NCI-H524 (cell line): ENCODE measurements around the gene HMX1.

Experiments used
- DNase-seq, 2 experiments: peaks; one replicate each; lab custom pipeline; 2025; lab: John Stamatoyannopoulos, UW

The HMX1 gene

DNA sequence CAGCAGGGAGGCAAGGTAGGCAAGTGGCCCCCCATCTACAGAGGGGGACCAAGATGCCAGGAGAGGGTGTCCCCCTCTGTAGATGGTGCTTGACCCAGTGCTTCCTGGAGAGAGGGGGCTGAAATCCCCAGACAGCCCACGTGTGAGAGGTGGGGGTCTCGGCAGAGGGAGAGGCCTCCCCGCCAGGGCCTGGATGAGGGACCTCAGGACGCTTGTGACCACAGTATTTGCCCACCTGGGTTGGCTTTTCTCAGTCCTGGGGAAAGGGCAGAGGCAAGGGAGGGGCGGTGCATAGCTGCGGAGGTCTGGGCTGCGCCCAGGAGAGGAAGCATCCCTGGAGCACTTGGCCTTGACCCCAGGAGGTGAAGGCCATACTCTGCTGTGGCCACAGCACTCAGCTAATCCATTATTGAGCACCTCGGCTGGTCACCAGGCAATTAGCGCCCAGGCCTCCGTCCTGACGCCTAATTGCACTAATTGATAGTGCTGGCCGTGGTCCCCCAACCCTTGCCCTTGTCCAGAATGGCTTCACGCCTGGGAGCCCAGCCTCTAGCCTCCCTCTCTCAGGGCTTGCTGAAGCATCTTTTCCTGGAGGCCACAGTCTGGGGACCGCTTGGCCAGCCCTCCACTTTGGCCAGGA, 30.7 kb downstream of the HMX1 start:
- DNase-seq: no peak

DNA sequence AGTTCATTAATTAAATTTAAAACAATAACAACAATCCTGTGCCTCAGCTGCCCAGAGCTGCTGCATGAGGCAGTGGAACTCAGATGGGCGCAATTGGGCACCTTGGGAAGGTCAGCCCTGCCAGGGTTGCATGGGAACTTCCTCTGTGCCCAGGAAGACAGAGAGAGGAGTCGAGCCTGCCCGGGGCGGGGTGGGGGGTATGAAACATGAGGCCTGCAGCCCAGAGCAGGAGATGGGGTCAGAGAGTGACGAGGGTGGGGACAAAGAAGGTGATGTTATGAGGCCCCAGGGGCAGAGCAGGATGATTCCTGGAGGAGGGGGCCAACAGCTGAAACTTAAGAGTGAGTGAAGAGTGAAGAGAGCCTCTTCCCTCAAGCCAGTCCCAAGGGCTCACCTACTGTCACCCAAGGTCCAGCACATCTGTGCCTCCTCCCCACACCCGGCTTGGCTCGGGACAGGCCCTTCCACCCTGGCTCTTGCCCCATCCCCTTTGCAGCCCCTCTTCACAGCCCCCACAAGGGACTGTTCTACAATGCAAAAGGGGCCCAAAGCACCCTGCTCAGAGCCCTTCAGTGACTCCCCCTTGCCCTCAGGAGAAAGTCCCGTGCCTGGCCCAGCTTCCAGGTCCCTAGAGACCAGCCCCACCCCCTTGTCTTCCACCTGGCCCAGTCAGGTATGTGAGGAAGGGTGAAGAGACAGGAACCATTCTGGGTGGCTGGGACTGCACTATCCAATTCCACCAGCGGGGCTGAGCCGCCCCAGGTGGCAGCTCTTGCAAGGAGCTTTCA, 31.4 kb downstream of the HMX1 start:
- DNase-seq: no peak

DNA sequence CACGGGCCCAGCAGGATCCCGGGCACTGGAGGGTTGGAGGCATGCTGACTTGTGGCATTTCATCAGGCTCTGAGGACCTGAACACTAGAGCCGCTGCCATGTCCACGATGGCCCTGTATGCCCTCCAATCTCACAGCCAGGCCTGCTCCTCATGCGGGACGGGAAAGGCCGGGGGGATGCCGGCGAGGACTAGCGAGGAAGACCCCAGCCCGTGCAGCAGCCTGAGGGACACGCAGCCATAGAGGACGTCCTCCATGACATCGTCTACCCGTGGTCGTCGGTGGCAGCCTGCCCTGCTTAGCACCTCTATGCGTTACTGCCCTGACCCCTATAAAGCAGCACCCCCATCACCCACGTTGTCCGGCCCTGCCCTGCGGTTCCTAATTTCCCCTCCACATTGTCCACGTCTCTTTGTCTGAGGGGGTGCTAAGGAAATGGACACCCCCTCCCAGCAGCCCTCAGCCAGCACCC, 32.6 kb downstream of the HMX1 start:
- no peak for DNase-seq

DNA sequence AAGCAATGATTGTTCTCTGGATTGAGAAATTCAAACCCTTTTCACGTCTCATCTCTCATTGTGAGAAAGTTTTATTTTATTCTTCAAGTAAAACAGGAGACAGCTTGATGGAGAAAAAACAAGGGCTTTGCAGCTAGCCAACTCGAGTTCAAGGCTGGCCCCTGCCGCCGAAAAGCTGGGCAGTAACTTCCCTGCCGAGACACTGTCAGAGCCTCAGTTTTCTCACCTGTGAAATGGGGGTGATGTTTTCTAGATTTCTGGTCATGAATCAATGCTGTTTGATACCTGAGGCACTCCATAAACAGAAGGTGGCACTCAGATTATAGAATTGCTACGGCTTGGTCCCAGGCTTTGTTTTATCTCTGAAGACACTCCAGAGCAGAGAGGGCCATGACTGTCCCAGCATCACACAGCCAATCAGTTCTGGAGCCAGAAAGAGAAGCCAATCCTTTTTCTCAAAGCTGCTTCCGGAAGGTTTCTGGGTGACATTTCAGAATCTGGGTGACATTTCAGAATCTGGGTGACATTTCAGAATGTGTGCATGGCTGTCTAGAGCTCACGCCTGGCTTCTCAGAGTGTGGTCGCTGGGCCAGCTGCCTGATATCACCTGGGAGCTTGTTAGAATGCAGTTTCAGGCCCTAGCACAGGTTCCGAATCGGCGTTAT, 33.2 kb downstream of the HMX1 start:
- no peak for DNase-seq

DNA sequence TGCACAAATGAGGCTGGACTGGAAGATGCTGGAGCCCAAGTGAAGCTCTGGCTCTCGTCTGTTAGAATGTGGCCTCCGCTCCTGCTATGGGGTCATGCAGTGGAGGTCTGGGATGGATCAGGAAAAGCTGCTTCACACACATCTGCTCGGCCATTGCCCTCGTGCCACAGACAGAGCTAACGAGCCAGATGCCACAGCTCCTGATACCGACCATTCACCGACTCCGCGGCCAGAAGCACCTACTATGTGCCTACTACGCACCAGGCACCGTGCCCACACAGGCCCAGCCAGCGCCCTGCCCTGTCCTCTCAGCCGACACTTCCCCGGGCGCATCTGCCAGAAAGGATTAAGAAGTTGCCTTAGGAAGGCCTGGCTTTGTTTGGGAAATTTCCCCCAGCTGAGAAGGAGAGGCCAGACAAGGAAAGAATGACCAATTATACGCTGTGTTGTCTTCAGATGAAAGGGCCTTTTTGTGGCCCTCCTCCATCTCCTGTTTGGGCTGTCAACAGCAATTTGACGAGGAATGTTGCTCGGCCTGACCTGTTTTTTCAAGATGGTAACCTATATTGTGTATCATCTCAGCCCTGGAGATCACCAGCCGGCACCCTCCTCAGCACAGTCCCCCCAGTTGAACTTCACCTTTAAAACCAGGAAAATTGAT, 34.3 kb downstream of the HMX1 start:
- no peak for DNase-seq

DNA sequence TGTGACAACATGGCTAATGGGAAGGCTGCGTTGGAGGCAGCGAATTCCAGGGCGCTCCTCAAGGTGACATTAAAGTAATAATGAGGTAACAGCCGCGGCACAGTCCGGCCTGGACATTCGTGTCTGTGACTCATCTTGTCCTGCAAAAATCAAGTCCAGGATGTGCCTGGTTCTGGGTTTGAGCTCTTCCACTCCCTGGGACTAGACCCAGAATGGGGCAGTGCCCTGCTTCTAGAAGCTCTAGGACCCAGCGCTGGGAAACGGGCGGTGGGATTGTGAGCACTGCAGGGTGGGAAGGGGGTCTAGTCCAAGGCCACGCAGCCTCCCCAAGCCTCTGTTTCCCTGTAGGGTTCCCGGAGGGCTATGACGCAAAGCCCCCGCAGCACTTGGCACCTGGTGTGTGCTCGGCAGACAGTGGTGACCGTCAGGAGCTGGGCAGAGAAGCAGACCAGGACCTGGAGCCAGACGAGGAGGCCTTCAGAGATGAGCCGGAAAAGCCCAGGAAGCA, 34.9 kb downstream of the HMX1 start:
- no peak for DNase-seq

DNA sequence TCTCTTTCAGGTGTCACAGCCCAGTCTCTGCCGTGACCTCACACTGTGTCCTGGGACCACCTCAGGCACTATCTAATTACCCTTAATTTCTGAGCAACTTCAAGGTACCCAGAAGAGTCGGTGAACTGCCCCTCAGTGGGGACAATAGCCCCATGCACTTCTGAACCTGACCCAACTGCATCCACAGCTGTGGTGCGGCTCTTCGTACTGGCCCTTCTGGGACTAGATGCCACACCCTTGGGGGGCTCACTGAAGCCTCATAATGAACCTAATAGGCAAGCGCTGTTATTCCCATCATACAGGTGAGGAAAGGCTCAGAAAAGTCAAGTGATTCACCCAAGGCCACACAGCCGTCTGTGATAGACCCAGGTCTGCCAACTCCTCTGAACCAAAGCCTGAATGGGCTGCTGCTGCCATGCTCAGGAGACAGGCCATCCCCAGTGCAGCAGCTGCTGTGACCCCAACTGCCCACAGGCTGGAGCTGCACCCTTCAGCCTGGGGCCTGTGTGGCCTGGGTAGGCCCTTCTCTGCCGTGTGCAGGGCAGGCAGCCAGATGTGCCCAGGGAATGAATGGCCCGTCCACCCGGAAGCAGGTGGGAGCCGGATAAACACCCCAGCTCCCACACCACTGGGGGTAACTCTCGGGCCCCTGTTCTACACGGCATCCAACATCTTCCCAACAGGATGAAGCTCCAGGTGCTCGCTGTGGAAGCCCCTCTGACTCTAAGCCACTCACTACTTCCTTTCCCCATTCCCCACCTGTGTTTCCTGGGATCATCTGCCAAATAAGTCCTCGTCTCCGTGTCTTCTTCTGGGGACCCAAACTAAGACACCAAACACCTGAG, 35.9 kb downstream of the HMX1 start:
- no peak for DNase-seq

DNA sequence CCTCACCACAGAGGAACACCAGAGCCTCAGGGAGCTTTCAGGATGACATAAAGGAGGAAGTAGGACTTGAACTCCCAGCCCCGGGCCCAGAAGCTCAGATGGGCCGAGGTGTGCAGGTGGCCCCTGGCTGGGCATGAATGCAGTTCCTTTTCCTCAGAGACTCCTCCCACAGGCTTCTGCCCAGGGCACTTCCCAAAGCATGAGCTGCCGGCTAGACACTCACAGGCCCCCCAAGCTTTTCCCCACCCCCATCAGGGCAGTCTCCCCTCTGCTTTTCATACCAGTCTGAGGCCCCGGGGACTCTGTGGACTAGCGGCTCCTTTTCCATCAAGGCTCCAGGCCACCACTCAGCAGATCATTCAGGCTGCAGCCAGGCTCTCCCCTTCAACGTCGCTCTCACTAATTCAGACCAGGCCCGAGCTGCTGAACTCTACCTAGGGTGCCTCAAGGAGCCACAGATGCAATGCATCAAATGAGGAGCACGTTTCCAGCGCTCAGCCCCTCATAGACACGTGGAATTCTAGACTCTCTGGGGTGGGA, 36.9 kb downstream of the HMX1 start:
- DNase-seq: no peak

DNA sequence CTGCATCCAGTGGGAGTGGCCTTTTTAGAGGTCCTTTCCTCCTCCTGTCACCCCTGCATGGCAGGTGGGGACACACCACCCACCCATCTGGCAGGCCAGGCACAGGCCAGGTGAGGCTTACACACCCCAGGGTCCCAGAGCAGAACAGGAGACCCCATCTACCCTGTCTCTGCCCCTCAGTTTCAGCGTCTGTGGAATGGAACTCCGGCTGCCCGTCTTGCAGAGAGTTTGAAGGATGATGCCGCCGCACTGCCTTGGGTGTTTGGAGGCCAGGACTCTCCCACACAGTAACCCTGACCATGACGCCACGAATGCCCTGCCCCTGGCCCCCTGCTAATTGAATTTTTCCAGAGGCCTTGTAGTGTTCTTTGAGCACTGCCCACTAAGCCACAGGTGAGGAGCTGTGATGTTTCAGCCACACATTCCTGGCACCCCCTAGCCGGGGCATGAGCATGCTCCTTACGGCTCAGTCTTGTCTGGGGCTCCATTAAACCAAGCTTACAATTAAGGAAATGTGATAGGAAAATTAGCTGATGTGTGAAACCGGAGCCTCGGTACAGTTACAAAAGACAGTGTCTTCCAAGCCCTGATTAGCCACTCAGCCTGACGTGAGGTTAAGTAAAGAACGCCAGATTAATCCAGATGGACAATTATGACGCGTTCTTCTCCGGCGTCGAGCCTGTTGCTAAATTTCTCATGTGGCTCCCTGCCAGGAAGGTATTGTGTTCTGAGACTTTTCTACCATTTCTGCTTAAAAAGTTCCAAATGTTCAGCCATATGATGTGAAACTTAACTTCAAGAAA, 39.3 kb downstream of the HMX1 start:
- DNase-seq: peak; percentile 48 to 71

DNA sequence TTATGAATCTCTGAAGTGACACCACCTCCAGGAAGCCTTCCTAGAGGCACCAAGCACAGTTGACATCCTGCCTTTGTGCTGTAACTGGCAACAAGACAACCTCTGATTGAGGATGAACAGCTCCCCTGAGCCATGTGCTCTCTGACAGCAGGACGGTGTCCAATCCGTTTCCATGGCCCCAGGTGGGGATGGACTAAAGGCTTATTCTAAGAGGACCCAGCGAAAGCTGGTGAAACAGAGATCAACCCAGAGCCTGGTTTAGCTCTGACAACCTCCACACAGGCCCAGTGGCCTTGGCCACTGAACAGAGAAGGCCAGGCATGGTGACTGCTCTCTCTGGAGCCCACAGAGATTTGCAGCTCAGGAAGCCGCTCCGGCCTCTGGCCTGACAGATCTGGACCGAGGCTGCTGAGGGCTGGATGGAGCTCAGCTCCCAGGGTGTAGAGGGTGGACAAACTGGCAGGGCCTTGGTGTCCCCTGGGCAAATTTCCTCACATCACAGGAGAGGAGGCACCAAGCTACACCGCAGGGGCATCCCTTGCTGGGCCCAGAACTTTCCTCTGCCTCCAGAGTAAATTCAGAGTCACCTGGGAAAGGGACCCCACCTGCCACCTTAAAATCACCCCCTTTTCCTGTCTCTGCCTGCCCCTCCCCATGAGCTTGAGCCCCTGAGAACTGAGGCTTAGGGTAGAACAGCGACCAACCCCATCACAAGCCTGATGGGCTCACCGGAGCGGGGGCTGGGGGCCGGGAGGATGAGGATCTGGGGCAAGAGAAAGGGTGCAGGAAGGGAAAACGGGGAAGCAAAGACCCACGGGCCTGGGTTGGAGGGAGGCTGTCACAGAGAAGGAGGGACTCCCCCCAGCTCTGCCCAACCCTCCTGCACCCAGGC, 40.2 kb downstream of the HMX1 start:
- DNase-seq: no peak

DNA sequence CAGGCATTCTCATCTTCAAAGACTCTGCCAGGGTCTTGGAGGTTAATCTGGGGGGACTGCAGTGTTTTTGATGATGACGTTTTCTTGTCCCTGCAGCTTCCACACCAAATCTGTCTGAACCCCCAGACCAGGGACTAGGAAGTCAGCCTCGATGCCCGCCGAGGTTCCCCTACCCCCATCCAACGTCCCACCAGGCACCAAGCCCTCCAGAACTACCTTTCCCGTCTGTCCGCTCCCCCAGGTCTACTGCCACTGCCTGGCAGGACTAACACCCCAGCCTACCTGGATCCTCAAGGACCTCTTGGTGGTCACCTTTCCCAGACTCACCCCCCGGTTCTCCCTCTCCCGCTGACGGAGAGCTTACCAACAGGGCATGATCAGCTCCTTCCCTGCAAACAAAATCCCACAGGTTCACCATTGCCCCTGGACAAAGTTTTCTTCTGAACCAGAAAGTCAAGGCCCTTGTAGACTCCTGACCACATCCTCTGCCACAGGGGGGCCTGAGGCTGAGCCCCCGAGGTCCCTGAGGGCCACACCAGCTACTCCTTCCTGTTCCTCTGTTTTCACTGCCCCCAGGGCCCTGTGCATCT, 40.9 kb downstream of the HMX1 start:
- no peak for DNase-seq

DNA sequence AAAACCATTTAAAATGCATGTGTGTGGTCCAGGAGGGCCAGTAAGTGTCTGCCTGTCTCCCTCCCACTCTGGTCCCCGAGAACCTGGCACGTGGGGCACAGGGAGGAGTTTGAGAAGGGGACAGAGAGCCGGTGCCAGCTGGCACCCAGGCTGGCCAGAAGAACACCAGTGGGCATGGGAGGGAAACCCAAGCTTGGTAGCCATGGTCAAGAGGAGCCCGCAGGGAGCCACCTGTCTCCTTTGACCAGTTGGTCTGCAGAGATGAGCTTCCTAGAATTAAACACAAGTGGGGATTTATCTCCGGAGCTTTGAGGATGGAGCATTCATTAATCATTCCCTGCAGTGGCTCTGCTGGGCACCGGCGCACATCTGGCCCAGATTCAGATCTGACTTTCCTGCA, 41.6 kb downstream of the HMX1 start:
- DNase-seq: no peak

DNA sequence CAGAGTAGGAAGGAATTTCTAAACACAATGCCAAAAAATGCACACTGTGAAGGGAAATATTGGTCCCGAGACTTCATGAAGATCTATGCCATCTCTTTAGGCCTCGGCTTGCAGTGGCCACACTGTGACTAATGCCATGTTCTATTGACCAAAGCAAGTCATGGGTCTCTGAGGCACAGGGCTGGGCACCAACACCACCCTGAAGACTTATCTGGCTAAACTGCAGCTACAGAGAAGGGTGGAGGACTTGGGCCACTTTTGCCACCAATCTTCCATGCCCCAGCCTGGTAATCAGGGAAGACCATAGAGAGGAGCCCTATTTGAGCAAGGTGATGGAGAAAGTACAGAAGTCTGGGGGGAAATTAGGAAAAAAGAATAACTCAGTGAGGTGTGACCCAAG, 42.1 kb downstream of the HMX1 start:
- DNase-seq: no peak

DNA sequence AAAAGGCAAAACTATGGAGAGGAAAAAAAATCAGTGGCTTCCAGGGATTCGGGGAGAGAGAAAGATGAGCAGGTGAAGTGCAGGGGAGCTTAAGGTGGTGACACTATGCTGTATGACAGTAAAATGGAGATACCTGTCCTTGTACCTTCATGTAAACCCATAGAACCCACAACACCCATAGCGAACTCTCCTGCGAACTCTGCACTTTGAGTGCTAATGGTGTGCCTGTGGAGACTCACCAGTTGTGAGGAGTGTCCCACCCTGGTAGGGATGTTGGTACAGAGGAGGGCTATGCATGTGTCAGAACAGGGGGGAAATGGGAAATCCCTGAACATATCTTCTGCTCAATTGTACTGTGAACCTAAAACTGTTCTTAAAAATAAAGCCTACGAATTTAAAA, 42.8 kb downstream of the HMX1 start:
- no peak for DNase-seq

DNA sequence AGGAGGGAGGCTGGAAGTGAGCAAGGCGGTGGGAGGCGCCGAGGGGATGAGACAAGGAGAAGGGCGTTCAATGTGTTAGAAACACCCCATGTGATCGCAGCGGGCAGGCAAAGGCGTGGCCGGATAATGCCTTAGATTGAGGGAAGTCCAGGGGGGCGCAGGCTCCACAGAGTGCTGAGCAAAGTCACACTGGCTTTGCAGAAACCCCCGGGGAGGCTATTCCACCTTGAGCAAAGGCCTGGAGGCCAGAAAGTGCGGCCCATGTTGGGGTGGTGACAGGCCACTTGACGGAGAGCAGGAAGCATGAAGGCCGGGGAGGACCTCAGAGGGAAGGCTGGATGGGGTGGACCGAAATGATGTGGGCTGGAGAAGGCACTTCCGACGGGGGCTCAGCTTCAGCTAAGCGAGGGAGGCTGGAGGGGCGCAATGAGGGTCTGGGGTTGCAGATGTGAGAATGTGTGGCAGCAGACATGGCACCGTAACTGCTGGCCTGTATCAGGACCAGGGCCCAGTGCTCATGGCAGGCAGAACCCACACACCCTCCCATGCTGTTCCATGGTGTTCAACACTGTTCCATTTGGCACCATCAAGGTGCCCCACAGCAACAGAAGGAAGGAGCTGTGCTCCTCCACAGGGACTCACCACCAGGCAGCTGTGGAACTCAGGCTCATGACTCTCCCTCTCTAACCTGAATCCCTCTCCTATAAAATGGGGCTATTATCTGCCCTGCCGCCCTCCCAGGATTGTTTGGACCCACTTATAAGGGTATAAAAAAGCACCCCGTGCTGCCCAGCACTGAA, 50.3 kb downstream of the HMX1 start:
- no peak for DNase-seq

DNA sequence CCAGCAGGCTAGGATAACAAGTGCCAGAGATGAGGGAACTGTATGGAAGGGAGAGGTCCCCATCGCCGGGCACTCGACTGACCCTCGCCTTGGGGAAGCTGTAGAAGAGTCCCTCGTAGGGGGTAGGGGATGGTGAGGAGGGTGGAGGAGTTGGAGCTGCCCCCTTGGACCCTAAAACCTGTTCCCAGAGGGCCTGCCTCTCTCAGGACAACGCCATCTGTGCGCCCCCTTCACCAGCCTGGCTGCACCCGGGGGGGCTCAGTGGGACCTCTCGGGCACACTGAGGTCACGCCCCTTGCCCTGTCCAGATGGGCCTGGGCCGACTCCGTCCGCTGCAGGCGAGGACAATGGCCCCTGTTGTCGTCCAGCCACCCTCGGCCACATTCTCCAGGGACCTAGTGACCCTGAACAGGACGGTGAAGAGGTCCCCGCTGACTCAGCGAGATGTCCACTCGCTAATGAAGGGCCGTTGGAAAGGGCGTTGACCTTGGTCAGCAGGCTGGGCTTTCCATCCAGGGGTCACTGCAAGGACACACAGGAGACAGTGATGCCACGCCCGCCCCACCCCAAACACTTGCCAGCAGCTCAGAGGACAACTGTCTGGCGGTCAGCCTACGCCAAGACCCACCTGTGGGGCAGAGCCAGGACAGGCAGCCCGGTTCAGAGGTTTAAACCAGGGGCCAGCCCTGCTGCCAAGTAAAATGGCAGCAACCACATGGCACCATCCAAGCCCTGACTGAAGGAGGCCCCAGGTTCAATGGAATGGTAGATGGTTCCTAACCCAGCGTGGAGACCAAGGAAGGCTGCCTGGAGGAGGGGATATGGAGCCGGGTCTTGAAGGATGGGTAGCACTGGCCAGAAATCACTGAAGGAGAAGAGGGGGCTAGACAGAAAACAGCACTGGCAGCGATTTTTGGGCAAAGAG, 51.2 kb downstream of the HMX1 start:
- no peak for DNase-seq
